Thymus (tissue), 11 donors: ENCODE measurements around the gene KCNQ1. TPM values are rescaled to one million over a fixed set of nuclear protein-coding genes. Genes with fewer than 3 reads are reported as not detected.

Experiments
- DNase-seq, 9 donors: peaks; one replicate each; pipeline ENCODE4 v3.0.0-alpha.2; 2013; ENCODE audit warnings: low spot score in 9 of 9, low read depth in 6 of 9, missing footprints in 1 of 9
- H3K27ac ChIP-seq, 2 donors: one replicate each; pipeline ENCODE4 v1.5.1; 2013; ENCODE audit warnings: control low read depth in 1 of 2, low read depth in 1 of 2, low read length in 1 of 2, mild to moderate bottlenecking in 1 of 2, moderate library complexity in 1 of 2
- H3K27me3 ChIP-seq, 2 donors: one replicate each; pipeline ENCODE4 v1.5.1; 2013; ENCODE audit warnings: low read length in 1 of 2; ENCODE audit not compliant: control insufficient read depth in 2 of 2, insufficient read depth in 1 of 2
- H3K36me3 ChIP-seq, 2 donors: one replicate each; pipeline ENCODE4 v1.5.1; 2013; ENCODE audit warnings: low read length in 1 of 2, mild to moderate bottlenecking in 1 of 2, moderate library complexity in 1 of 2; ENCODE audit not compliant: control insufficient read depth in 2 of 2, insufficient read depth in 2 of 2
- H3K4me1 ChIP-seq, 2 donors: one replicate each; pipeline ENCODE4 v1.5.1; 2013; ENCODE audit warnings: low read length in 2 of 2; ENCODE audit not compliant: control insufficient read depth in 2 of 2, insufficient read depth in 2 of 2
- H3K4me3 ChIP-seq, 2 donors: one replicate each; pipeline ENCODE4 v1.5.1; 2013; ENCODE audit warnings: low read length in 2 of 2, control low read depth in 1 of 2, mild to moderate bottlenecking in 1 of 2
- H3K9me3 ChIP-seq, 2 donors: one replicate each; pipeline ENCODE4 v1.5.1; 2013; ENCODE audit warnings: low read length in 1 of 2, mild to moderate bottlenecking in 1 of 2; ENCODE audit not compliant: control insufficient read depth in 2 of 2, insufficient read depth in 1 of 2
- WGBS: extraction: QIAGEN DNeasy Blood & Tissue Kit; methylation state at CpG from one replicate; pipeline ENCODE4 v1.1.7; 2013; 5-methylcytosine and 5-hydroxymethylcytosine counted together
- polyA plus RNA-seq: library from polyadenylated mRNA; stranded (reverse); fragments of 200-250 nt; gene quantifications from one replicate; pipeline ENCODE4 v1.2.3, GENCODE V29; 2013
- total RNA-seq: library from RNA; stranded (reverse); fragments of 120-200 nt; gene quantifications from one replicate; pipeline ENCODE4 v1.2.4, GENCODE V29; 2013
- donor health status: healthy.

Gene KCNQ1
- total and polyA plus RNA-seq, 2 donors = 0.94 to 3.7 TPM

DNA sequence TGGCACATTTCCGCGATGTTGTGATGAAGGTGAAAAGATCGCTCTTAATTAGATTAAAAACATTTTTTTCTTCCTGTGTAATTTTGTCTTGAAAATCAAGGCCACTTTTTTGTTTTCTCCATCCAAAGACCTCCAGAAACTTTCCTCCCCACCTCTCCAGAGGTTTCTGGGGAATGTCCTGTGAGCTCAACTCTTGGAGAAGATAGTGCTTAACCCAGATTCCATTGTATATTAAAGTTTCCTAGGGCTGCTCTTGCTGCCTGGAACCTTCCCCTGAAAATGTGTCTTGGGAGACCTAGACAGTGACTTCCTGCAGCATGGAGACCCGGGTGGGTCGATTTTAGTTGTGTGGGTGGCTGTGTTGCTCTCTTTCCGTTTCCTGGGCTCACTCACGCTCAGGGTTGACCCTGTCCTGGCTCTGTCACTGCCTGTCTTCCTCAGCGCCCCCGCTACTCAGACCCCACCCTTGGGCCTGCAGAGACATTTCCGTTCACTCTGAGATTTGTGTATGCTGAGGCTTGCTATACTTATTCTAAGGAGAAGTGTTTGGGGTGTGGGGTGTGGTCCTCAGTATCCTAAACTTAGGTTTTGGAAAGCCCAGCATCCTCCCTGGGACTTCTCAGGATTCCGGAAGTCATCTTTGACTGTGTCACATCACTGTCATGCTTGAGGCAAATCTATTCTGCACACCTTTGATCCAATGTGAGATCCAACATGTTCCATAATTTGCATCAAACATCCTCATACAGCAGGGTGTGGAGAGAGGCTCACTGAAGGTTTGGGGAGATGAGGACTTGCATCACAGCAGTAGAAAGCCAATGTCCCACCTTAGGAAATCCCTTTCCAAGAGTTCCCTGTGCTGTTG lies 207.8 kb downstream of the KCNQ1 start:
- Histone ChIP-seq H3K27ac (no peak overlapping the region), H3K36me3 (no peaks in the 10 kb centered on the region), H3K9me3 (peaks cover 0 to 33% of the 10 kb centered on the region in 2 donors), H3K4me3 (no peak overlapping the region), H3K27me3 (no peaks in the 10 kb centered on the region), H3K4me1 (no peaks in the 10 kb centered on the region)
- DNase-seq = no peak
- WGBS = 87% methylated on average over 11 of the region's 11 CpGs

DNA sequence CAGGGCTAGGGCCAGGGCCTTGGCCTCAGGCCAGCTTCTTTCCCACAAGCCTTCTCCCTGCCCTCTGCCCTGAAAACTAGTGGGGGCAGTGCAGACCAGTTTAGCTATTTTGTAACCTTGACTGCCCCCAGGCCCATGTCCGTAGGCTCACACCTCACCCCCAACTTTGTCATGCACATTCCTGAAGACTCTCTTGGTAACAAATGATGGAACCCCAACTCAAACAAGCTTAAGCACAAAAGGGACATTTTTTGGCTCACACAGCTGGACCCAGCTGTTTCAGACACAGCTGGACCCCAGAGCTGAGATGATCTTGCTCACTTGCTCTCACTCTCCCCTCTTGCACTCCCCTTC lies 208.4 kb downstream of the KCNQ1 start:
- Histone ChIP-seq H3K9me3 (peaks cover 0 to 29% of the 10 kb centered on the region in 2 donors), H3K36me3 (no peaks in the 10 kb centered on the region), H3K4me1 (no peaks in the 10 kb centered on the region), H3K27ac (no peak overlapping the region), H3K4me3 (no peak overlapping the region), H3K27me3 (no peaks in the 10 kb centered on the region)
- 96% methylated on average over 1 of the region's 1 CpG for WGBS
- DNase-seq = no peak

DNA sequence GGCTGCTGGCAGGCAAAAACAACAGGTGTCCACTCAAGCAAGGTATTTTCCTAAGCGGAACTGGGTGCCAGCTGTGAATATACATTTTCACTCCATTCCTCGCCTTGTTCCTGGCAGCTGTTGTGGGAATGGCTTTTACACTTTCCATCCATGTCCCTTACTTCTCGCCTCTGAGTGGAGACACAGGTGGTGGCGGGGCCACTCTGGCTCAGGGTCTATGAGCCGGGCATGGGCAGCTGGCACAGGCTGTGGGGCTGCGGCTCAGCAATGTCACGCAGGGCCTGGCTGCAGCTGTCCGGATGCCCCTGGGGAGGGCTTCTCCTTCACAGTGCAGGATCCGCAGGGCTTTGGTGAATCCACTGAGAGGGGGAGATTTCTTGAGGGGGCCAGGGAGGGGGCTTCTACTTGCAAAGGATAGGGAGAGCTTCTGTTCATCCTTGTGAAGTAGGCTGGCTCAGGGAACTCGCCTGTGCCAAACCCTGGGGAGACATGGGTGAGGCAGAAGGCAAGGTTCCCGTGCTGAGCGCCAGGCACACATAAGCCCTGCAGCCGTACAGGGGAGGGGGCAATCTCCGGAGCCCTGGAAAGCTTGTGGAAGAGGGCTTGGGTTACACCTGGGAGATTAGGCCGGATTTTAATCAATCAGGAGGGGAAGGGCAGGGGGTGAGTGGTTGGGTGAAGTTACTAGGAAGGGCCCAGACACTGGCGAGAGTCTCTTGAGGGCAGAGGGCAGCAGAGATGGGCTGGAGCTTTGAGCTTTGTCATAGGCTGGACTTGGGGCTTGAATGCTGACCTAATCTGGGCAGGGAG lies 209.3 kb downstream of the KCNQ1 start:
- 97% methylated on average over 16 of the region's 16 CpGs for WGBS
- Histone ChIP-seq H3K27ac (no peak overlapping the region), H3K4me3 (no peak overlapping the region), H3K4me1 (no peaks in the 10 kb centered on the region), H3K27me3 (no peaks in the 10 kb centered on the region), H3K36me3 (no peaks in the 10 kb centered on the region), H3K9me3 (peaks cover 0 to 29% of the 10 kb centered on the region in 2 donors)
- no peak for DNase-seq

DNA sequence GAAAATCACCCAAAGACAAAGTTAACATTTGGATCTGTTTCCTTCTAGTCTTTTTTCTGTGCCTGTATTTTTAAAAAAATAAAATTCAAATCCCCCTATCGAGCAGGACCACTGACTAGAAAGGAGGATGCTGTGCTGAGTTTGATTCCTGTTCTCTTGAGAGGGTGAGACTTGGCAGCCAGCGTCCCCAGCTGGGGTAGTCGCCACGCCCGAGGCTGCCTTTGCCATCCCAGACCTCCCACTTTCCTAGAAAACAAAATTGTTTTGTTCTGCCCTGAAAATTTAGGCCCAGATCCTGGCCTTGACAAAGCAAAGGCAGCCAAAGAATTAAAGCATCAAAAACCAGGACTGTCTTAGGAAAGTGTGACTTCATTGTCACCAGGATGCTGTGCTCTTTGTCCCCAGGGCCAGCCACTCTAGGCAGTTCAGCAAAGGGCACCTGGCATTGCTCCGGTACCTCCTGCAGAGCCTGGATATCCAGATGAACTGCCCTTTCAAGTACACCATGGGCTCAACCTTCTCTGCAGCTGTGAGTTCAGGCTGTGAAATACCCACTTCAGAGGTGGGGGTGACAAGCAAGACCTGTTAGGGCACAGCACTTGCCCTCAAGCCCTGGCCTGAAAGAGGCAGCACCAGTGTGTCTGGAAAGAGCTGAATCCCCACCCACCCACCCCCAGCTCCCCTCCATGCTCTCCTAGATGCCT lies 210.4 kb downstream of the KCNQ1 start:
- H3K9me3 ChIP-seq = peaks cover 0 to 29% of the 10 kb centered on the region in 2 donors
- H3K27ac ChIP-seq = no peak overlapping the region
- DNase-seq = no peak
- WGBS = 95% methylated on average over 6 of the region's 6 CpGs
- no peaks in the 10 kb centered on the region for H3K4me1 ChIP-seq
- H3K4me3 ChIP-seq = no peak overlapping the region
- no peaks in the 10 kb centered on the region for H3K27me3 ChIP-seq
- H3K36me3 ChIP-seq = no peaks in the 10 kb centered on the region

DNA sequence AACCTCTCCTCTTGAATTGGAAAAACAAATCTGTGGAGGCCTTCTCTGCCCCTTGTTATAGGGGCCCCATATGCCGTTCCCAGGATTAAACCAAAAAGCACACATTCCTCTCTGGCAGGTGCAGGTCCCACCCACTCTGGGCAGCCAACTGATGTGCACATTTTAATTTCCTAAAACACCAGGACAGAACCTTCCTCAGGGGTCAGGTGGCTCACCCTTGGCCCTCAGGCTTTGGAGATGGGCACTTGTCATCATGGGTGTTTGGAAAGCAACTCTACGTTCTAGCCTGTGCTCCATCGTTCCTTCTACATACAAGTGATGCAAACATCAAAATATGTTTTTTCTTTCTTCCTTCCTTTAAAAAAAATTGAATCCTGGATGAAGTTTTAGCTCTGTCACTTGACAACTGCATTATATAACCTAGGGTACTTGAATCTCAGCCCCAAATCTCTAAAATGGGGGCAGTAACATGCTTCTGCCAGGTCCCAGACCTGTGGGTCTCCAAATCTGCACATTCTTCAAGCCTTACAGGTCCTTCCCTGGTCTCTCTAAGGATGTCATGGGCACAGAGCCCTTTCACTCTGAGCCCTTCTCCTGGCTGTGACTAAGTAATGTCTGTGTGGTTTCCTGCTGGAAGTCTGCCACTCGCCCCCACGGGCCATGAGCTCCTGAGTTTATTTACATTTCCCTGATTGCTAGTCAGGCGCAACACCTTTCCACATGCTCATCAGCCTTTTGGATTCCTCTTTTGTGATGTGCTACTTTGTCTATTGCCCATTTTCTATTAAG lies 211.2 kb downstream of the KCNQ1 start:
- no peak overlapping the region for H3K4me3 ChIP-seq
- WGBS = 32% methylated on average over 6 of the region's 6 CpGs
- no peak for DNase-seq
- no peak overlapping the region for H3K27ac ChIP-seq
- no peaks in the 10 kb centered on the region for H3K4me1 ChIP-seq
- no peaks in the 10 kb centered on the region for H3K27me3 ChIP-seq
- H3K9me3 ChIP-seq = peaks cover 0 to 29% of the 10 kb centered on the region in 2 donors
- H3K36me3 ChIP-seq = no peaks in the 10 kb centered on the region

DNA sequence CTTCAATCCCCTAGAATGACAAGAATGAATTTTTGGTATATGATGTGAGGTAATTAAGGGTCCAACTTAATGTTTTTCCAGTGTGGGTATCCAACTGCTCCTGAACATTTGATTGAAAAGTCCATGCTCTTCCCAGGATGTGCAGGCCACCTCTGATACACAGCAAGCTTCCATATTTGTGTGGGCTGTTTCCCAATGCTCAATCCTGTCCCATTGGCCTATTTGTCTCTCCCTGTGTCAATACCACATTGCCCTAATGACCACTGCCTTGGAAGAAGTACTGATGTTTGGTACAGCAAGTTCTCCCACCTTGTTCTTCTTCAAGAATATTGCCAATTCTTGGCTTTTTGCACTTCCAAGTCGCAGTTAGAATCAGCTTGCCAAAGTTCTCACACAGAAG lies 212.1 kb downstream of the KCNQ1 start:
- H3K36me3 ChIP-seq = no peaks in the 10 kb centered on the region
- 96% methylated on average over 1 of the region's 1 CpG for WGBS
- H3K9me3 ChIP-seq = peaks cover 0 to 33% of the 10 kb centered on the region in 2 donors
- H3K27me3 ChIP-seq = no peaks in the 10 kb centered on the region
- H3K4me1 ChIP-seq = no peaks in the 10 kb centered on the region
- DNase-seq = no peak
- H3K27ac ChIP-seq = no peak overlapping the region
- H3K4me3 ChIP-seq = no peak overlapping the region

DNA sequence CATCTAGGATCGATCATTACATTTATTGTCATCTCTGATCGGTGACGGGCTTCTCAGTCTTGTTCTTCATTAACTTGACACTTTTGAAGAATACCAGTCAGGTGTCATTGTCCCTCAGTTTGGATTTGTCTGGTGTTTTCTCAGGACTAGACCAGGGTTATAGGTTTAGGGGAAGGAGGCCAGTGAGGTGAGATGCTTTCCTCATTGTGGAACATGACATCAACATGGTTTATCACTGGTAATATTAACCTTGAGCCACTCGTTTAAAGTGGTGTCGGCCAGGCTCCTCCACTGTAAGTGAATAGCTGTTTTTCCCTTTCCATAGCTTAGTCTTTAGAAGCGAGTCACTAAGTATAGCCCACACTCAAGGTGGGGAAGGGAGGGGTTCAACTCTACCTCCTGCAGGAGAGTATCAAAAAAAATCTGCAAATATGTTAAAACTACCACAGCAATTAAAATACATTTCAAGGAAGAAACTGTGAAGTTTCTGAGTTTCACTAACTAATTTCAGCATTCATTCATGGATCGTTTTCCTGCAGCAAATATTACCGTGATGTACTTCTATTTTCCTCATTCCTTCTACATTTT lies 213.0 kb downstream of the KCNQ1 start:
- H3K36me3 ChIP-seq = no peaks in the 10 kb centered on the region
- 98% methylated on average over 8 of the region's 8 CpGs for WGBS
- H3K27ac ChIP-seq = no peak overlapping the region
- no peaks in the 10 kb centered on the region for H3K27me3 ChIP-seq
- H3K4me1 ChIP-seq = no peaks in the 10 kb centered on the region
- H3K9me3 ChIP-seq = peaks cover 0 to 28% of the 10 kb centered on the region in 2 donors
- no peak for DNase-seq
- H3K4me3 ChIP-seq = no peak overlapping the region

DNA sequence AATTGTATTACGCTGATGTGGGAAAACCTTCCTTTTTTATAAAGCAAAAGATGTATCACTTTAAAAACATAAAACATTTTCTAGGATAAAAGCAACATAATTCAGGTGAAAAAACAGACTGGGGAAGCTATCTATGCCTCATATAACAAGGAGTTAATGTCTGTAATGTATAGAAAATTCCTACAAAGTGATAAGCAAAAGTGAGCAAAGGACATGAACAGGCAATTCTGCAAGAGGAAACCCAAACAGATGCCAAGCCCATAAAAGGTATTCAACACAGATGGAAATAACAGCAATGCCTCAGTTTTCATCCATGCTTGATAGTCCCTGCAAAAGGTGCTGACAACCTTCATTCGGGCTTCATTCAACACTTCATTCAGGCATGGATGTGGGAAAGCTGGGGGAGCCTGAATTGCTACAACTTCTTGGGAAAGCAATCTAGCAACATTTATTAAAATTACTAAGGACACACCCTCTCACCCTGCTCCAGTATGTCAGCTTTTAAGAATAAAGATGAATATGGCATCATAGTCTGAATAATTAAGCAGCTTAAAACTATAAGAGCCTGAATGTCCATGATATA lies 215.6 kb downstream of the KCNQ1 start:
- 98% methylated on average over 2 of the region's 2 CpGs for WGBS
- Histone ChIP-seq H3K4me3 (no peak overlapping the region), H3K4me1 (peaks cover 0 to 3% of the 10 kb centered on the region in 2 donors), H3K36me3 (no peaks in the 10 kb centered on the region), H3K27me3 (no peaks in the 10 kb centered on the region), H3K9me3 (peaks cover 0 to 19% of the 10 kb centered on the region in 2 donors), H3K27ac (no peak overlapping the region)
- DNase-seq = no peak
